HG03064 (cell line): ENCODE measurements around the gene GABPB2.

Experiments used
- ATAC-seq: cut with Tn5 transposase; IDR thresholded peaks from one replicate; pipeline ENCODE4 v1.9.1; 2021; ENCODE audit warnings: low read depth; ENCODE audit not compliant: unreplicated experiment

GABPB2 gene

GRCh38 chr1:151158326-151158725, 87.8 kb downstream of the GABPB2 start:
- no peak for ATAC-seq

- no peak for ATAC-seq
These were observed 88.2 kb downstream of the GABPB2 start for GRCh38 chr1:151158751-151159251.

GRCh38 chr1:151159373-151159772, 88.8 kb downstream of the GABPB2 start:
- ATAC-seq, result no peak

- ATAC-seq, result no peak
These were observed 94.2 kb downstream of the GABPB2 start for GRCh38 chr1:151164732-151165280.

- ATAC-seq, result no peak
These were observed 94.7 kb downstream of the GABPB2 start for GRCh38 chr1:151165281-151165737.

GRCh38 chr1:151165738-151166504, 95.4 kb downstream of the GABPB2 start, which contains the start of the genes LYSMD1 and SCNM1:
Gene LYSMD1 (minus strand): TSS chr1:151165902. CDS start chr1:151165258, 644 bp downstream.
Gene SCNM1 (plus strand): TSS chr1:151166144. CDS start chr1:151166153, 9 bp downstream.
- peak; percentile 81 for ATAC-seq

- no peak for ATAC-seq
These were observed 96.0 kb downstream of the GABPB2 start for GRCh38 chr1:151166505-151166956.

- ATAC-seq, result no peak
These were observed 96.6 kb downstream of the GABPB2 start for GRCh38 chr1:151167116-151167515.

GRCh38 chr1:151171190-151171589, 100.6 kb downstream of the GABPB2 start:
- no peak for ATAC-seq
